ENCODE data around the gene UBR3. TPM values are rescaled to one million over a fixed set of nuclear protein-coding genes. Genes with fewer than 3 reads are reported as not detected.
"Not testable (repeated sequence)": the region's sequence is repeated elsewhere in the genome, so short reads cannot be mapped to it uniquely, and the experiment has no call there.

Gene UBR3
- total RNA-seq, 1 experiment from 2014 or later, result 21.9 TPM

- H2BK5ac ChIP-seq (ENCODE audit: insufficient read length, low read length), result no peak overlapping the region
- no peaks in the 10 kb centered on the region; the same call in 1 of the 2 replicates for H3K27me3 Mint-ChIP-seq (ENCODE audit: low read depth)
- no peak overlapping the region for H4K8ac ChIP-seq (replicated peaks; ENCODE audit: insufficient read length, low read depth, low read length)
- H3K4me1 ChIP-seq (ENCODE audit: insufficient read depth, low read length), result no peaks in the 10 kb centered on the region
- H3K79me1 ChIP-seq (ENCODE audit: insufficient read depth, low read depth, low read length, poor library complexity, severe bottlenecking), result peaks cover 2% of the 10 kb centered on the region
- peaks cover 18 to 21% (median 19%) of the 10 kb centered on the region in 3 experiments for H3K36me3 Mint-ChIP-seq (ENCODE audit: insufficient read depth in 1 of 3, low read depth in 3 of 3)
- H2BK15ac ChIP-seq (ENCODE audit: low read depth, low read length), result no peak overlapping the region
- no peaks in the 10 kb centered on the region for H4K20me1 ChIP-seq (ENCODE audit: control insufficient read depth, insufficient read depth, insufficient read length)
- no peaks in the 10 kb centered on the region; the same call in 1 of the 2 replicates for H3K79me2 ChIP-seq (ENCODE audit: insufficient read depth, low read length)
- H3K9me3 ChIP-seq (ENCODE audit: control insufficient read depth, low read depth, low read length), result no peaks in the 10 kb centered on the region
- no peak overlapping the region for H3K14ac ChIP-seq (ENCODE audit: insufficient read depth, low read length)
- no peak overlapping the region for H3K23ac ChIP-seq (ENCODE audit: insufficient read length, low read depth, low read length)
- H4K5ac ChIP-seq (ENCODE audit: insufficient read length, low read depth, low read length), result no peak overlapping the region
- H3K4me3 Mint-ChIP-seq, result no peak overlapping the region
- no peak overlapping the region for H4K91ac ChIP-seq (ENCODE audit: insufficient read length, low read depth, low read length)
- H2AK5ac ChIP-seq (ENCODE audit: insufficient read length, low read length), result no peak overlapping the region
- H2BK120ac ChIP-seq (ENCODE audit: low read depth, low read length, poor library complexity, severe bottlenecking), result no peak overlapping the region
- H3K23me2 ChIP-seq (ENCODE audit: insufficient read length, low read depth, low read length, poor library complexity, severe bottlenecking), result no peaks in the 10 kb centered on the region
- H3K27ac Mint-ChIP-seq, result no peak overlapping the region; a peak in 1 of 7 replicates
- H3K9me3 Mint-ChIP-seq, result peaks cover 2 to 7% of the 10 kb centered on the region in 2 experiments; a peak in 3 of 5 replicates
- TF ChIP-seq CTCF (conservative IDR thresholded peaks at IDR 0.05), result no peak
- H3K27me3 ChIP-seq (ENCODE audit: insufficient read depth, low read length), result no peaks in the 10 kb centered on the region
- H3K18ac ChIP-seq (ENCODE audit: insufficient read length, low read depth, low read length), result no peak overlapping the region
- no peak overlapping the region for H2AFZ ChIP-seq (ENCODE audit: low read length)
- no peak overlapping the region for H2BK20ac ChIP-seq (ENCODE audit: low read depth, low read length, poor library complexity, severe bottlenecking)
- H2BK12ac ChIP-seq (ENCODE audit: insufficient read length, low read depth, low read length), result no peak overlapping the region
- H3K4me1 Mint-ChIP-seq, result peaks cover 4 to 7% of the 10 kb centered on the region in 2 experiments; a peak in 2 of 4 replicates
- H3K56ac ChIP-seq (ENCODE audit: insufficient read length, low read depth, low read length), result no peak overlapping the region
- no peak overlapping the region for H3T11ph ChIP-seq (ENCODE audit: low read length)
- H3K9ac ChIP-seq (ENCODE audit: extremely low read depth, insufficient read length, low read length), result no peak overlapping the region
- H3K27ac ChIP-seq (ENCODE audit: insufficient read length, low read depth, low read length), result no peak overlapping the region
- no peak overlapping the region for H3K4me2 ChIP-seq (ENCODE audit: insufficient read depth, insufficient read length, low read length)
- no peak for DNase-seq
- WGBS (ENCODE audit: extremely low coverage, insufficient read length, low lambda C conversion rate), result no CpG with 5 or more reads among the region's 2 CpGs
- no peak overlapping the region for H3K4ac ChIP-seq (ENCODE audit: low read depth, low read length)
These were observed 13.5 kb downstream of the UBR3 start for GRCh38 chr2:169840747-169841142.

- not testable (repeated sequence) for H3K23me2 ChIP-seq (ENCODE audit: insufficient read length, low read depth, low read length, poor library complexity, severe bottlenecking); H2BK15ac ChIP-seq (ENCODE audit: low read depth, low read length); H4K5ac ChIP-seq (ENCODE audit: insufficient read length, low read depth, low read length); H3K9me3 Mint-ChIP-seq; H3K4me3 Mint-ChIP-seq; H3K4me1 ChIP-seq (ENCODE audit: insufficient read depth, low read length); H3K56ac ChIP-seq (ENCODE audit: insufficient read length, low read depth, low read length); H3K4me2 ChIP-seq (ENCODE audit: insufficient read depth, insufficient read length, low read length); H2BK120ac ChIP-seq (ENCODE audit: low read depth, low read length, poor library complexity, severe bottlenecking); H4K91ac ChIP-seq (ENCODE audit: insufficient read length, low read depth, low read length); H2BK12ac ChIP-seq (ENCODE audit: insufficient read length, low read depth, low read length); H3K27me3 ChIP-seq (ENCODE audit: insufficient read depth, low read length); H3K27me3 Mint-ChIP-seq (ENCODE audit: low read depth); H3K4me1 Mint-ChIP-seq; H3K9me3 ChIP-seq (ENCODE audit: control insufficient read depth, low read depth, low read length); H3K4ac ChIP-seq (ENCODE audit: low read depth, low read length); H3K27ac Mint-ChIP-seq; H3K18ac ChIP-seq (ENCODE audit: insufficient read length, low read depth, low read length); H2BK20ac ChIP-seq (ENCODE audit: low read depth, low read length, poor library complexity, severe bottlenecking); H3K79me1 ChIP-seq (ENCODE audit: insufficient read depth, low read depth, low read length, poor library complexity, severe bottlenecking); DNase-seq; H3K79me2 ChIP-seq (ENCODE audit: insufficient read depth, low read length); H2AFZ ChIP-seq (ENCODE audit: low read length); H4K8ac ChIP-seq (replicated peaks; ENCODE audit: insufficient read length, low read depth, low read length); H3K9ac ChIP-seq (ENCODE audit: extremely low read depth, insufficient read length, low read length); H3K23ac ChIP-seq (ENCODE audit: insufficient read length, low read depth, low read length); H3K27ac ChIP-seq (ENCODE audit: insufficient read length, low read depth, low read length); H4K20me1 ChIP-seq (ENCODE audit: control insufficient read depth, insufficient read depth, insufficient read length); H2BK5ac ChIP-seq (ENCODE audit: insufficient read length, low read length); H2AK5ac ChIP-seq (ENCODE audit: insufficient read length, low read length); H3T11ph ChIP-seq (ENCODE audit: low read length); H3K14ac ChIP-seq (ENCODE audit: insufficient read depth, low read length)
- H3K36me3 Mint-ChIP-seq (ENCODE audit: insufficient read depth in 1 of 3, low read depth in 3 of 3), result peaks cover 18 to 21% (median 19%) of the 10 kb centered on the region in 3 experiments
- WGBS (ENCODE audit: extremely low coverage, insufficient read length, low lambda C conversion rate), result no CpG with 5 or more reads among the region's 24 CpGs
These were observed 14.4 kb downstream of the UBR3 start for GRCh38 chr2:169841625-169842024.

Data from H9 (cell line).